Measurements from ENCODE around the gene ETFBKMT. TPM values are rescaled to one million over a fixed set of nuclear protein-coding genes. Genes with fewer than 3 reads are reported as not detected.
"Not testable (repeated sequence)": the region's sequence is repeated elsewhere in the genome, so short reads cannot be mapped to it uniquely, and the experiment has no call there.

Gene ETFBKMT
- total RNA-seq, 1 donor from 2014 or later: 0.62 TPM

- Mint-ChIP-seq H3K36me3 (ENCODE audit: low read depth) (peaks cover 6% of the 10 kb centered on the region), H3K4me1 (ENCODE audit: low read depth) (no peaks in the 10 kb centered on the region), H3K4me3 (no peak overlapping the region), H3K27ac (no peak overlapping the region), H3K27me3 (ENCODE audit: insufficient read depth) (no peaks in the 10 kb centered on the region), H3K9me3 (peaks cover 15% of the 10 kb centered on the region)
- DNase-seq (ENCODE audit: low spot score): no peak
- intact Hi-C loops (cut with micrococcal nuclease): no loop called here
These were observed 9.5 kb downstream of the ETFBKMT start for GRCh38 chr12:31669020-31669419.

DNA sequence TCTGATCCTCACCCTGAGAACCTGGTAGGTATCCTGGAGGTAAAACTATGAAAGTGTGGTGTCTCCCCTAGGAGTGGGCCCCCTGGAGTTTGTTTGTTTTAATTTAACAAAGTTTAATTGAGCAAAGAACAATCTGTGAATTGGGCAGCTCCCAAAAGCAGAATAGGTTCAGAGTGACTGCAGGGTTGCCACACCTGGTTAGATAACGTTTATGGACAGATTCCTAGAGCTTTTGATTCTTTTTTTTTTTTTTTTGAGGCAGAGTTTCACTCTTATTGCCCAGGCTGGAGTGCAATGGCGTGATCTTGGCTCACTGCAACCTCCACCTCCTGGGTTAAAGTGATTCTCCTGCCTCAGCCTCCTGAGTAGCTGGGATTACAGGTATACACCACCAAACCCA, 10.1 kb downstream of the ETFBKMT start:
- H3K4me1 Mint-ChIP-seq (ENCODE audit: low read depth); H3K27me3 Mint-ChIP-seq (ENCODE audit: insufficient read depth); H3K27ac Mint-ChIP-seq; intact Hi-C loops (cut with micrococcal nuclease); DNase-seq (ENCODE audit: low spot score); H3K36me3 Mint-ChIP-seq (ENCODE audit: low read depth); H3K4me3 Mint-ChIP-seq: not testable (repeated sequence)
- H3K9me3 Mint-ChIP-seq: peaks cover 15% of the 10 kb centered on the region

DNA sequence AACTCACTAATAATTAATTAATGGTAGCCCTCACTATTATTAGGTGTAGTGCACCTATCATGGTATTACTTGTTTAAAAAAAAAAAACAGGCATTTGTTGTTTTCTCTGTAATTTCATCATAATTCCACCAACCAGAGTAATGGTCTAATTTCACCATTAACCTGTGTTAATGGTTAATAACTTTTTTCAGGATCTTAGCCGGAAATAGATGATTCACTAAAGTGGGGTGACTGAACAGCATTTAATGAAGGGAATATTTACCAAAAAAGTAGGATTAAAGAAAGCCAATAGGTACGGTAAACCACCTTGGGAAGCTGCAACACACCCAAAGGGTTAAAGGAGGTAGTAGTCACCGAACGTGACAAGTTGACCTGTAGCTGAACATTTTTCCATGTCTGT, 13.0 kb downstream of the ETFBKMT start:
- no peak for DNase-seq (ENCODE audit: low spot score)
- Mint-ChIP-seq H3K4me1 (ENCODE audit: low read depth) (no peaks in the 10 kb centered on the region), H3K9me3 (peaks cover 10% of the 10 kb centered on the region), H3K27me3 (ENCODE audit: insufficient read depth) (no peaks in the 10 kb centered on the region), H3K27ac (no peak overlapping the region), H3K36me3 (ENCODE audit: low read depth) (peaks cover 9% of the 10 kb centered on the region), H3K4me3 (no peak overlapping the region)
- intact Hi-C loops (cut with micrococcal nuclease): no loop called here

DNA sequence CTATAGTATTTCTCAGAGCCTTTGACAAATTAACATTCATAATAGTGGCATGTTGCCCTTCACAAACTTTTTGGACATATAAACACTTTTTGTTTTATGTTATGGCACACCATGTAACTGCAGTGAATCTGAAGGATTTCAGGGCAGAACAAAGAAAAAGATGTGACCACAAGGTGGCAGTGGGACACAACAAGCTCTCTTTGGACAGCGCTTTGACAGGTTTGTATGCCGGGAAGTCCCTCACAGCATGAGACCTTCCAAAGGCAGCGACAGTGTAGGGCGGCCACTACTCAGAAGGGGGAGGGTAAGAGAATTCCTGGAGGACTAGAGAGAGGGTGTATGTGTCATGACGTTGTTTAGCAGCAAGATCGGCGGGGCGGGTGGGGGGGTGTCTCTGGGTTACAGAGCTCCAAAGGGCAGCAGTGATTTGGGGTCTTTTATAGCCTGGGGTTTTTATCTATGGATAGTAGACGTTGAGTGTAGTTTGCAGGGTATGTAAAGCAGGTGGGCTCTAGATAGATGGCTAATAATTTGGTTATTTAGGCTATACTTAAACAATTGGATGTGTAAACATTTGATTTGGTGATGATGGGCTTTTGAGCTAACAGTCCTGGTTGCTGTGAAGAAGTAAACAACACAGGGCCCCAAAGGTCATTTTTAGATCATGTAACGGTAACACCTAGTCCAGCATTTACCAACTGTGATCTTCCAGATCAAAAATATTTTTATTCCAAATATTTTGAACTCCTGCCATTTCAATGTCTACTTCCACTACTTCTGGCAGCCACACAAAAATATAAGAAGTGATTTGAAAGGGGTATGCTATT, 22.9 kb downstream of the ETFBKMT start:
- peak overlapping the region; percentile 50 for H3K27ac Mint-ChIP-seq
- peaks cover 16% of the 10 kb centered on the region for H3K9me3 Mint-ChIP-seq
- H3K4me1 Mint-ChIP-seq (ENCODE audit: low read depth): peaks cover 12% of the 10 kb centered on the region
- H3K36me3 Mint-ChIP-seq (ENCODE audit: low read depth): peaks cover 13% of the 10 kb centered on the region
- DNase-seq (ENCODE audit: low spot score): peak; percentile 62
- no peaks in the 10 kb centered on the region for H3K27me3 Mint-ChIP-seq (ENCODE audit: insufficient read depth)
- intact Hi-C loops (cut with micrococcal nuclease): loop anchor here (1.0 to 5.0 kb wide), 11 partner anchors 29 to 630 kb away; partner anchors contain the start of genes AMN1, BICD1 and RESF1
- no peak overlapping the region for H3K4me3 Mint-ChIP-seq

- H3K4me1 Mint-ChIP-seq (ENCODE audit: low read depth): peaks cover 12% of the 10 kb centered on the region
- H3K4me3 Mint-ChIP-seq: no peak overlapping the region
- DNase-seq (ENCODE audit: low spot score): no peak
- peaks cover 23% of the 10 kb centered on the region for H3K9me3 Mint-ChIP-seq
- peaks cover 22% of the 10 kb centered on the region for H3K36me3 Mint-ChIP-seq (ENCODE audit: low read depth)
- intact Hi-C loops (cut with micrococcal nuclease): no loop called here
- H3K27ac Mint-ChIP-seq: no peak overlapping the region
- no peaks in the 10 kb centered on the region for H3K27me3 Mint-ChIP-seq (ENCODE audit: insufficient read depth)
These were observed 26.3 kb downstream of the ETFBKMT start for GRCh38 chr12:31685801-31686200.

DNA sequence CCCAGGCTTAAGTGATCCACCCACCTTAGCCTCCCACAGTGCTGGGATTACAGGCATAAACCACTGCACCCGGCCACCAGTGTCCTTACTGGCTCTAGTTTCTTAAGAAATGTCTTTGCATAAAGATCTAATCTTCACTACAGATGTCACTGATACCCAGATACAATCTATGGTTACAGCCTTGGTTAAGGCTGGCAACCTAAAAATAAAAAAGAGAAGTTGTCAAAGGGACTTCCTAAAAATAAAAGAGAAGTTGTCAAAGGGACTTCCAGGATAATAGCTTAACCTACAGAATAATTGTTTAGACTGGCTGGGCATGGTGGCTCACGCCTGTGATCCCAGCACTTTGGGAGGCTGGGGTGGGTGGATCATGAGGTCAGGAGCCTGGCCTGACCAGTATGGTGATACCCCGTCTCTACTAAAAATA, 27.6 kb downstream of the ETFBKMT start:
- intact Hi-C loops (cut with micrococcal nuclease): no loop called here

DNA sequence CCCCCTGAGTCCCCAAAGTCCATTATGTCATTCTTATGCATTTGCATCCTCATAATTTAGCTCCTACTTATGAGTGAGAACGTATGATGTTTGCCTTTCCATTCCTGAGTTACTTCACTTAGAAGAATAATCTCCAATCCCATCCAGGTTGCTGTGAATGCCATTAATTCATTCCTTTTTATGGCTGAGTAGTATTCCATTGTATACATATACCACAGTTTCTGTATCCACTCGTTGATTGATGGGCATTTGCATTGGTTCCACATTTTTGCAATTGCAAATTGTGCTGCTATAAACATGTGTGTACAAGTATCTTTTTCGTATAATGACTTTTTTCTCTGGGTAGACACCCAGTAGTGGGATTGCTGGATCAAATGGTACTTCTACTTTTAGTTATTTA, 30.4 kb downstream of the ETFBKMT start:
- H3K27ac Mint-ChIP-seq; H3K4me3 Mint-ChIP-seq; intact Hi-C loops (cut with micrococcal nuclease); DNase-seq (ENCODE audit: low spot score); H3K27me3 Mint-ChIP-seq (ENCODE audit: insufficient read depth); H3K4me1 Mint-ChIP-seq (ENCODE audit: low read depth): not testable (repeated sequence)
- peaks cover 19% of the 10 kb centered on the region for H3K36me3 Mint-ChIP-seq (ENCODE audit: low read depth)
- peaks cover 11% of the 10 kb centered on the region for H3K9me3 Mint-ChIP-seq

More for the DNA sequence above, 27.6 kb downstream of the ETFBKMT start:
- Mint-ChIP-seq H3K36me3 (ENCODE audit: low read depth) (peaks cover 22% of the 10 kb centered on the region), H3K9me3 (peaks cover 22% of the 10 kb centered on the region), H3K4me1 (ENCODE audit: low read depth) (peaks cover 10% of the 10 kb centered on the region), H3K27me3 (ENCODE audit: insufficient read depth) (no peaks in the 10 kb centered on the region), H3K4me3 (no peak overlapping the region), H3K27ac (peak overlapping the region; percentile 61)
- DNase-seq (ENCODE audit: low spot score): no peak

- DNase-seq (ENCODE audit: low spot score): no peak
- H3K4me1 Mint-ChIP-seq (ENCODE audit: low read depth): peaks cover 9% of the 10 kb centered on the region
- intact Hi-C loops (cut with micrococcal nuclease): no loop called here
- no peak overlapping the region for H3K27ac Mint-ChIP-seq
- H3K9me3 Mint-ChIP-seq: peaks cover 4% of the 10 kb centered on the region
- peaks cover 17% of the 10 kb centered on the region for H3K36me3 Mint-ChIP-seq (ENCODE audit: low read depth)
- no peaks in the 10 kb centered on the region for H3K27me3 Mint-ChIP-seq (ENCODE audit: insufficient read depth)
- H3K4me3 Mint-ChIP-seq: no peak overlapping the region
These were observed 42.6 kb downstream of the ETFBKMT start for GRCh38 chr12:31702047-31702446.

- Mint-ChIP-seq H3K27me3 (ENCODE audit: insufficient read depth) (no peaks in the 10 kb centered on the region), H3K4me1 (ENCODE audit: low read depth) (peaks cover 9% of the 10 kb centered on the region), H3K36me3 (ENCODE audit: low read depth) (peaks cover 24% of the 10 kb centered on the region), H3K27ac (no peak overlapping the region), H3K4me3 (no peak overlapping the region), H3K9me3 (peaks cover 26% of the 10 kb centered on the region)
- DNase-seq (ENCODE audit: low spot score): no peak
- intact Hi-C loops (cut with micrococcal nuclease): no loop called here
These were observed 46.1 kb downstream of the ETFBKMT start for GRCh38 chr12:31705621-31706020.

DNA sequence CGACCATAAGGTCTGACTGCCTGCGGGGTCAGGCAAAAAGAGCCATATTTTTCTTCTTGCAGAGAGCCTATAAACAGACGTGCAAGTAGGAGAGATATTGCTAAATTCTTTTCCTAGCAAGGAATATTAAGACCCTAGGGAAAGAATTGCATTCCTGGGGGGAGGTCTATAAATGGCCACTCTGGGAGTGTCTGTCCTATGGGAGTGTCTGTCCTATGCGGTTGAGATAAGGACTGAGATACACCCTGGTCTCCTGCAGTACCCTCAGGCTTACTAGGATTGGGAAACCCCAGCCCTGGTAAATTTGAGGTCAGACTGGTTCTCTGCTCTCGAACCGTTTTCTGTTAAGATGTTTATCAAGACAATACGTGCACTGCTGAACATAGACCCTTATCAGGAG, 48.6 kb downstream of the ETFBKMT start:
- H3K4me3 Mint-ChIP-seq; intact Hi-C loops (cut with micrococcal nuclease); H3K27ac Mint-ChIP-seq; H3K4me1 Mint-ChIP-seq (ENCODE audit: low read depth); H3K27me3 Mint-ChIP-seq (ENCODE audit: insufficient read depth); DNase-seq (ENCODE audit: low spot score): not testable (repeated sequence)
- peaks cover 27% of the 10 kb centered on the region for H3K9me3 Mint-ChIP-seq
- peaks cover 23% of the 10 kb centered on the region for H3K36me3 Mint-ChIP-seq (ENCODE audit: low read depth)

GRCh38 chr12:31710021-31710818, 50.7 kb downstream of the ETFBKMT start:
- H3K36me3 Mint-ChIP-seq (ENCODE audit: low read depth): peaks cover 21% of the 10 kb centered on the region
- peaks cover 9% of the 10 kb centered on the region for H3K4me1 Mint-ChIP-seq (ENCODE audit: low read depth)
- no peak overlapping the region for H3K4me3 Mint-ChIP-seq
- no peak for DNase-seq (ENCODE audit: low spot score)
- no peaks in the 10 kb centered on the region for H3K27me3 Mint-ChIP-seq (ENCODE audit: insufficient read depth)
- no peak overlapping the region for H3K27ac Mint-ChIP-seq
- intact Hi-C loops (cut with micrococcal nuclease): no loop called here
- peaks cover 27% of the 10 kb centered on the region for H3K9me3 Mint-ChIP-seq

DNA sequence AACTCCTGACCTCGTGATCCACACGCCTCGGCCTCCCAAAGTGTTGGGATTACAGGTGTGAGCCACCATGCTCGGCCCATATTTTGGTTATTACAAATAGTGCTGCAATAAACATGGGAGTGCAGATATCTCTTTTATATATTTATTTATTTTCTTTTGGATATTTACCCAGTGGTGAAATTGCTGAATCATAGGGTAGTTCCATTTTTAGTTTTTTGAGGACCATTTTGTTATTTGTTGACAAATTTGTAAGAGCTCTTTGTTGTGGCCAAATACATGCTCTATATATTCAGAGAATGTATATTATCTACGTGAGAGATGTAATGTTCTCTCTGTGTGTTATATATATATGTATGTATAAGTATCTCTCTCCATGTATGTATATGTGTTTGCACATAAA, 53.4 kb downstream of the ETFBKMT start:
- peaks cover 11% of the 10 kb centered on the region for H3K4me1 Mint-ChIP-seq (ENCODE audit: low read depth)
- intact Hi-C loops (cut with micrococcal nuclease): no loop called here

More for the DNA sequence above, 53.4 kb downstream of the ETFBKMT start:
- no peak overlapping the region for H3K4me3 Mint-ChIP-seq
- no peaks in the 10 kb centered on the region for H3K27me3 Mint-ChIP-seq (ENCODE audit: insufficient read depth)
- peaks cover 18% of the 10 kb centered on the region for H3K36me3 Mint-ChIP-seq (ENCODE audit: low read depth)
- H3K27ac Mint-ChIP-seq: no peak overlapping the region
- peaks cover 23% of the 10 kb centered on the region for H3K9me3 Mint-ChIP-seq
- no peak for DNase-seq (ENCODE audit: low spot score)

All from activated T-helper 1 cell treated with anti-CD3 and anti-CD28 coated beads, Interleukin-12 subunit alpha, Interleukin-12 subunit beta, Interleukin-2, Interleukin-4 antibody, amounts not matched to agents 30 ng/mL and 10 ng/mL and 1 ng/mL, durations not matched to agents 14 hours and 24 hours and 36 hours (primary cell).